GM12892 (cell line): ENCODE results near the gene ACTA2.

Experiments
- DNase-seq: peaks from one replicate; pipeline ENCODE4 v3.0.0; 2011; ENCODE audit not compliant: insufficient read length
- FAIRE-seq: peaks from 2 replicates; lab custom pipeline; 2011; peaks lifted over from hg19 to GRCh38; lab: Jason Lieb, UNC
- POLR2A ChIP-seq: IDR thresholded peaks from 2 replicates; pipeline ENCODE4 v1.6.1; 2011; ENCODE audit warnings: low read depth, low read length, control low read depth
- POLR2AphosphoS5 ChIP-seq: IDR thresholded peaks from 2 replicates; pipeline ENCODE4 v1.6.1; 2011; ENCODE audit warnings: low read depth, low read length, control low read depth
- TAF1 ChIP-seq: IDR thresholded peaks from 2 replicates; pipeline ENCODE4 v1.6.1; 2011; ENCODE audit warnings: low read depth, mild to moderate bottlenecking, control low read depth, low read length, borderline replicate concordance

Gene ACTA2

GRCh38 chr10:88903715-88904114 lies 48.9 kb downstream of the ACTA2 start:
- DNase-seq: no peak
- no peak for TF ChIP-seq POLR2A
- no peak for TF ChIP-seq POLR2AphosphoS5
- no peak for TF ChIP-seq TAF1
- peak; percentile 50 for FAIRE-seq

GRCh38 chr10:88901984-88902789 lies 50.4 kb downstream of the ACTA2 start:
- TF ChIP-seq TAF1 (no peak), POLR2AphosphoS5 (no peak), POLR2A (no peak)
- DNase-seq (no peak), FAIRE-seq (peak; percentile 90)

GRCh38 chr10:88901206-88901983 lies 51.2 kb downstream of the ACTA2 start:
- peak; percentile 29; the same call in 1 of the 2 replicates for TF ChIP-seq POLR2A
- no peak for TF ChIP-seq TAF1
- DNase-seq (no peak), FAIRE-seq (no peak)

- TF ChIP-seq TAF1 (no peak), POLR2A (no peak), POLR2AphosphoS5 (no peak)
- DNase-seq: no peak
- FAIRE-seq: no peak
Measured at GRCh38 chr10:88899886-88900285, 52.7 kb downstream of the ACTA2 start.

- DNase-seq: no peak
- FAIRE-seq: peak; percentile 90
Measured at GRCh38 chr10:88898727-88899126, 53.8 kb downstream of the ACTA2 start.

GRCh38 chr10:88896994-88897853 lies 55.3 kb downstream of the ACTA2 start:
- peak; percentile 21 for FAIRE-seq
- no peak for DNase-seq
- TF ChIP-seq TAF1 (no peak), POLR2AphosphoS5 (no peak)

More at GRCh38 chr10:88898727-88899126, 53.8 kb downstream of the ACTA2 start:
- TF ChIP-seq TAF1 (no peak), POLR2A (peak; percentile 38; the same call in 1 of the 2 replicates), POLR2AphosphoS5 (no peak)

GRCh38 chr10:88896372-88896993 lies 56.1 kb downstream of the ACTA2 start:
- no peak for TF ChIP-seq POLR2A
- TF ChIP-seq POLR2AphosphoS5: no peak
- no peak for TF ChIP-seq TAF1
- FAIRE-seq: peak; percentile 73
- no peak for DNase-seq

- no peak for TF ChIP-seq POLR2AphosphoS5
- no peak for TF ChIP-seq POLR2A
- TF ChIP-seq TAF1: no peak
- peak; percentile 51 for FAIRE-seq
- no peak for DNase-seq
Measured at GRCh38 chr10:88895250-88895649, 57.3 kb downstream of the ACTA2 start.

- TF ChIP-seq POLR2A (no peak), POLR2AphosphoS5 (no peak), TAF1 (no peak)
- FAIRE-seq (no peak), DNase-seq (no peak)
Measured at GRCh38 chr10:88893611-88894010, 59.0 kb downstream of the ACTA2 start.

- TF ChIP-seq TAF1 (no peak), POLR2A (no peak), POLR2AphosphoS5 (no peak)
- FAIRE-seq: no peak
Measured at GRCh38 chr10:88892222-88892967, 60.2 kb downstream of the ACTA2 start.

More at GRCh38 chr10:88892222-88892967, 60.2 kb downstream of the ACTA2 start:
- DNase-seq: no peak
